Progenitor cell of endocrine pancreas (in vitro differentiated cells): ENCODE results near the gene PTGES3. TPM values are rescaled to one million over a fixed set of nuclear protein-coding genes. Genes with fewer than 3 reads are reported as not detected.

Source experiments
- DNase-seq: peaks from one replicate; pipeline ENCODE4 v3.0.0; 2021; ENCODE audit warnings: low spot score; ENCODE audit not compliant: unreplicated experiment
- H3K27ac Mint-ChIP-seq: 2 replicates; pipeline ENCODE4 v1.8.0; 2021; ENCODE audit warnings: mild to moderate bottlenecking, moderate library complexity, mixed read lengths
- H3K27me3 Mint-ChIP-seq: 2 replicates; pipeline ENCODE4 v1.8.0; 2021; ENCODE audit warnings: mixed read lengths
- H3K36me3 Mint-ChIP-seq: 2 replicates; pipeline ENCODE4 v1.8.0; 2022; ENCODE audit warnings: mixed read lengths; ENCODE audit not compliant: insufficient read depth
- H3K4me1 Mint-ChIP-seq: 2 replicates; pipeline ENCODE4 v1.8.0; 2021; ENCODE audit warnings: low read depth, mixed read lengths
- H3K4me3 Mint-ChIP-seq: 2 replicates; pipeline ENCODE4 v1.8.0; 2021; ENCODE audit warnings: low read depth, mild to moderate bottlenecking, moderate library complexity, mixed read lengths
- H3K9me3 Mint-ChIP-seq: 2 replicates; pipeline ENCODE4 v1.8.0; 2021; ENCODE audit warnings: low read depth, mixed read lengths
- total RNA-seq: library from RNA; stranded (reverse); gene quantifications from 2 replicates; pipeline ENCODE4 v1.2.1, GENCODE V29; 2021
- TF ChIP-seq, protein P1 (sequence below): fragments of 200-600 bp; sonication (generic); IDR thresholded peaks from one replicate; pipeline ENCODE4 v1.5.0; 2021; ENCODE audit warnings: antibody characterized with exemption, mild to moderate bottlenecking; ENCODE audit not compliant: unreplicated experiment

PTGES3 gene
- total RNA-seq, 1 donor from 2014 or later = 234 TPM

- Mint-ChIP-seq H3K4me3 (peak overlapping the region; percentile 84), H3K36me3 (peaks cover 18% of the 10 kb centered on the region), H3K27ac (peak overlapping the region; percentile 99), H3K27me3 (no peaks in the 10 kb centered on the region), H3K9me3 (no peaks in the 10 kb centered on the region), H3K4me1 (peaks cover 48% of the 10 kb centered on the region)
- TF ChIP-seq, protein P1, sequence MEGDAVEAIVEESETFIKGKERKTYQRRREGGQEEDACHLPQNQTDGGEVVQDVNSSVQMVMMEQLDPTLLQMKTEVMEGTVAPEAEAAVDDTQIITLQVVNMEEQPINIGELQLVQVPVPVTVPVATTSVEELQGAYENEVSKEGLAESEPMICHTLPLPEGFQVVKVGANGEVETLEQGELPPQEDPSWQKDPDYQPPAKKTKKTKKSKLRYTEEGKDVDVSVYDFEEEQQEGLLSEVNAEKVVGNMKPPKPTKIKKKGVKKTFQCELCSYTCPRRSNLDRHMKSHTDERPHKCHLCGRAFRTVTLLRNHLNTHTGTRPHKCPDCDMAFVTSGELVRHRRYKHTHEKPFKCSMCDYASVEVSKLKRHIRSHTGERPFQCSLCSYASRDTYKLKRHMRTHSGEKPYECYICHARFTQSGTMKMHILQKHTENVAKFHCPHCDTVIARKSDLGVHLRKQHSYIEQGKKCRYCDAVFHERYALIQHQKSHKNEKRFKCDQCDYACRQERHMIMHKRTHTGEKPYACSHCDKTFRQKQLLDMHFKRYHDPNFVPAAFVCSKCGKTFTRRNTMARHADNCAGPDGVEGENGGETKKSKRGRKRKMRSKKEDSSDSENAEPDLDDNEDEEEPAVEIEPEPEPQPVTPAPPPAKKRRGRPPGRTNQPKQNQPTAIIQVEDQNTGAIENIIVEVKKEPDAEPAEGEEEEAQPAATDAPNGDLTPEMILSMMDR = peak; percentile 61
- DNase-seq = peak; percentile 87
Measured at GRCh38 chr12:56636675-56637540, 51.2 kb downstream of the PTGES3 start.

DNA sequence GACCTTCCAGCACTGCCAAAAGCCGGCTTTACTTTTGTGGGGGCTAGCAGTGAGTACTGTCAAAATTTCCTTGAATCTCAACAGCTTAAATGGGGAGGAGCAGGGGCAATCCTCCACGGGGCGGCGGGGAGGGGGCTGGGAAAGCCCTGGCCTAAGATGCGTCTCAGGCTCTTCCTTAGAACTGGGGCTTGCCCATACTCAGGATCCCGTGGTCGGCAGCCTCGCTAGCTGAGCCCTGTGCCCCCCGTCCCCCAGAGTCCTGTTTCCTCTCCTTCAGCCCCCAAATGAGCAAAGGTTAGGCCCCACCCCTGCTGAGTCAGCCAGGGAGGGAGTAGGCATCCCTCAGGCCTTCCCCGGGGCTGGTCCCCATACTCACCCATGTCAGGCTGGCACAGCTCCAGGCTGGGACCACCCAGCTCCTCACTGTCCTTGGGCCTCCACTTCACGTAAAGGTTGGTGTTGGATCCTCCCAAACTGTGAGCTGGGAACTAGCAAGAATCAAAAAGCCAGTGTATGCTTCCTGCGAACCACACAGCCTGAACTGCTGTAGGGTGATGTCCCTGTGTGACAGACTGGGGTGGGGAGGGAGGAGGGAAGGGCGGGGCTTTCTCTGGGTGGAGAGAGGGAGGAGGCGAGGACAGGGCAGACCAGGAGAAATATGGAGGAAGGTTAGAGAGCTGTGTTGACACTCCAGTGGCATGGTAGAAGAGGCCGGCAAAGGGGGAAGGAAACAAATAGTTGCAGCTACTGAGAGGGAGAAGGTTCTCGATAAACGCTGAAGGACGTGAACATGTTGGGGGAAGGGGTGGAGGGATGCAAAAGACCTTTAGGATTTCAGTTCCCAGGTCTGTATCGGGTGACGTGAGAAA, 52.0 kb downstream of the PTGES3 start:
- H3K27me3 Mint-ChIP-seq = no peaks in the 10 kb centered on the region
- peak; percentile 31 for DNase-seq
- H3K4me1 Mint-ChIP-seq = peaks cover 51% of the 10 kb centered on the region
- H3K36me3 Mint-ChIP-seq = peaks cover 18% of the 10 kb centered on the region
- H3K27ac Mint-ChIP-seq = peak overlapping the region; percentile 99
- TF ChIP-seq, protein P1 = no peak
- no peaks in the 10 kb centered on the region for H3K9me3 Mint-ChIP-seq
- H3K4me3 Mint-ChIP-seq = peak overlapping the region; percentile 84

DNA sequence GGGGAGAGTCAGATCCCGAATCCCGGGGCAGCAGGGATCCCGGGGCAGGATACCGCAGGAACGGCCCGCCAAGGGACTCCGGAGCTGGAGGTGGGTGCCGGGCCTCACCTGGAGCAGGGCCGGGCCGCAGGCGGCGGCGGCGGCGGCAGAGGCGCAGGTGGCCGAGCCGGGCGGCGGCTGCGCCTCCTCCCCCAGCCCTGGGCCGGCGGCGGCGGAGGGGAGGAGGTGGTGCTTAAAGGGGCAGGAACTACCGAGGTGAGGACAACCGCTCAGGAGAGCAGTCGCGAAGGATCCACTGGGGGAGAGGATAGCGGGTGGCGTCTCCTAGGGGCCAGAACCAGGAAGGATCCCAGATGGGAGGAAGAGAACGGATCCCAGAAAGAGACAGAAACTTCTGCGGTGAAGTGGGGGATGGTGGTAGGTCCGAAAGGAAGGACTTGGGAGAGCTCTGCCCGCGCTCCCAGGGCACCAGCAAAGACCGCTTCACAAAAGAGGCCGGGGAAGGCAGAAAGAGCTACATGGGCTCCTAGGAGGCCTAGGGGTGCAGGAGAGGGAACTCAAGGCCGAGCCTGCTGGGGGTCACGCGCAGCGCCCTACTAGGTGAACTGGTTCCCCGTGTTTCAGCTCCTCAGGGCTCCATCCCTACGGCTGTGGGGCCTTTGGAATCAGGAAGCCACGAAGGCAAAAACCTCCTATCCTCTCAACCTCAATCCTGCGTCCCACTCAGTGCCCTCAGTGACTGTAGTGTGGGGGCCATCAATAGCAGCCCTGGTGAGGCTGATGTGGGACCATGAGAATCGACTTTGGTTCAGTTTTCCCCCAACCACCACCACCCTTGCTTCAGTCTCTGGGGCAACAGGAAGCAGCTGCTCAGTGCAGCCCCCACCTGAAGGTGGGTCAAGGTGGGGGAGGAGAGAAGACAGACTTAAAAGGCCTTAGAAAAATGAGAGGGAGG, 53.0 kb downstream of the PTGES3 start:
- peak; percentile 44 for DNase-seq
- Mint-ChIP-seq H3K9me3 (no peaks in the 10 kb centered on the region), H3K36me3 (peaks cover 15% of the 10 kb centered on the region), H3K27me3 (no peaks in the 10 kb centered on the region), H3K4me1 (peaks cover 54% of the 10 kb centered on the region), H3K4me3 (peak overlapping the region; percentile 84), H3K27ac (peak overlapping the region; percentile 99)
- TF ChIP-seq, protein P1 = peak; percentile 29

GRCh38 chr12:56634242-56634836, 53.7 kb downstream of the PTGES3 start:
- H3K36me3 Mint-ChIP-seq = peaks cover 12% of the 10 kb centered on the region
- TF ChIP-seq, protein P1 = no peak
- peak overlapping the region; percentile 94 for H3K27ac Mint-ChIP-seq
- DNase-seq = peak; percentile 59
- H3K27me3 Mint-ChIP-seq = no peaks in the 10 kb centered on the region
- peaks cover 54% of the 10 kb centered on the region for H3K4me1 Mint-ChIP-seq
- no peaks in the 10 kb centered on the region for H3K9me3 Mint-ChIP-seq
- H3K4me3 Mint-ChIP-seq = peak overlapping the region; percentile 84
